ENCODE data around the gene POLD4.
"Not testable (repeated sequence)": the region's sequence is repeated elsewhere in the genome, so short reads cannot be mapped to it uniquely, and the experiment has no call there.

DNA sequence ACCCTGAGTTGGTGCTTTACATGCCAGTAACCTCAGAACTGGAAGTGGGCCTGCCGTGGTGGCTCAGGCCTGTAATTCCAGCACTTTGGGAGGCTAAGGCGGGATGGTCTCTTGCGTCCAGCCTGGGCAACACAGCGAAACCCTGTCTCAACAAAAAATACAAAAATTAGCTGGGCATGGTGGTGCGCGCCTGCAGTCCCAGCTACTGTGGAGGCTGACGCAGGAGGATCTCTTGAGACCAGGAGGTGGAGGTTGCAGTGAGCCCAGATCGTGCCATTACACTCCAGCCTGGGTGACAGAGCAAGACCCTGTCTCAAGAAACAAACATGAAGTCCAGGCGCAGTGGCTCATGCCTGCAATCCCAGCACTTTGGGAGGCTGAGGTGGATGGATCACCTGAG lies 49.7 kb upstream of the POLD4 start:
- TF ChIP-seq POLR2A (IDR thresholded peaks at IDR 0.05) = not testable (repeated sequence)
- TF ChIP-seq, protein P1, sequence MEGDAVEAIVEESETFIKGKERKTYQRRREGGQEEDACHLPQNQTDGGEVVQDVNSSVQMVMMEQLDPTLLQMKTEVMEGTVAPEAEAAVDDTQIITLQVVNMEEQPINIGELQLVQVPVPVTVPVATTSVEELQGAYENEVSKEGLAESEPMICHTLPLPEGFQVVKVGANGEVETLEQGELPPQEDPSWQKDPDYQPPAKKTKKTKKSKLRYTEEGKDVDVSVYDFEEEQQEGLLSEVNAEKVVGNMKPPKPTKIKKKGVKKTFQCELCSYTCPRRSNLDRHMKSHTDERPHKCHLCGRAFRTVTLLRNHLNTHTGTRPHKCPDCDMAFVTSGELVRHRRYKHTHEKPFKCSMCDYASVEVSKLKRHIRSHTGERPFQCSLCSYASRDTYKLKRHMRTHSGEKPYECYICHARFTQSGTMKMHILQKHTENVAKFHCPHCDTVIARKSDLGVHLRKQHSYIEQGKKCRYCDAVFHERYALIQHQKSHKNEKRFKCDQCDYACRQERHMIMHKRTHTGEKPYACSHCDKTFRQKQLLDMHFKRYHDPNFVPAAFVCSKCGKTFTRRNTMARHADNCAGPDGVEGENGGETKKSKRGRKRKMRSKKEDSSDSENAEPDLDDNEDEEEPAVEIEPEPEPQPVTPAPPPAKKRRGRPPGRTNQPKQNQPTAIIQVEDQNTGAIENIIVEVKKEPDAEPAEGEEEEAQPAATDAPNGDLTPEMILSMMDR (IDR thresholded peaks at IDR 0.05) = not testable (repeated sequence)
